ENCODE data around the gene TMEM91.

Gene TMEM91

GRCh38 chr19:41430922-41431321 lies 54.6 kb downstream of the TMEM91 start:
- H3K4me1 Mint-ChIP-seq: peaks cover 33% of the 10 kb centered on the region
- peaks cover 28% of the 10 kb centered on the region for H3K36me3 Mint-ChIP-seq (ENCODE audit: low read depth)
- no peak overlapping the region for H3K4me3 Mint-ChIP-seq
- H3K27me3 Mint-ChIP-seq (ENCODE audit: low read depth): no peaks in the 10 kb centered on the region
- no peaks in the 10 kb centered on the region for H3K9me3 Mint-ChIP-seq
- H3K27ac Mint-ChIP-seq: peak overlapping the region in 2 of 3 experiments; percentile 61 to 82
- TF ChIP-seq CTCF (IDR thresholded peaks at IDR 0.05; ENCODE audit: unreplicated experiment in 3 of 3): no peak

- H3K27me3 Mint-ChIP-seq (ENCODE audit: low read depth): no peaks in the 10 kb centered on the region
- peaks cover 33% of the 10 kb centered on the region for H3K36me3 Mint-ChIP-seq (ENCODE audit: low read depth)
- H3K4me1 Mint-ChIP-seq: peaks cover 31% of the 10 kb centered on the region
- peak overlapping the region; percentile 35 to 82 (median 61) for H3K27ac Mint-ChIP-seq
- H3K4me3 Mint-ChIP-seq: peak overlapping the region in 2 of 3 experiments; percentile 22 to 37
- no peaks in the 10 kb centered on the region for H3K9me3 Mint-ChIP-seq
- peak; percentile 31 to 40 (median 32) for TF ChIP-seq CTCF (IDR thresholded peaks at IDR 0.05; ENCODE audit: unreplicated experiment in 3 of 3)
Measured at GRCh38 chr19:41431426-41432386, 55.4 kb downstream of the TMEM91 start.

- Mint-ChIP-seq H3K4me1 (peaks cover 26% of the 10 kb centered on the region), H3K27me3 (ENCODE audit: low read depth) (no peaks in the 10 kb centered on the region), H3K36me3 (ENCODE audit: low read depth) (peaks cover 34% of the 10 kb centered on the region), H3K4me3 (no peak overlapping the region), H3K9me3 (no peaks in the 10 kb centered on the region), H3K27ac (no peak overlapping the region)
- TF ChIP-seq CTCF (IDR thresholded peaks at IDR 0.05; ENCODE audit: unreplicated experiment in 3 of 3): no peak
Measured at GRCh38 chr19:41433171-41433570, 56.8 kb downstream of the TMEM91 start.
